Mucosa of descending colon (tissue), 3 donors: ENCODE measurements around the gene KAZN. TPM values are rescaled to one million over a fixed set of nuclear protein-coding genes. Genes with fewer than 3 reads are reported as not detected.
A peak's percentile ranks its signal among the peaks of the same experiment; 100 is the strongest.

Source experiments
- ATAC-seq: fragments of 200-7000 bp; cut with Tn5 transposase; one replicate; pipeline ENCODE4 v1.9.1; 2020; ENCODE audit warnings: mild to moderate bottlenecking, moderate library complexity
- DNase-seq, 3 donors: peaks; one replicate each; pipeline ENCODE4 v3.0.0-alpha.2; 2020
- H3K36me3 ChIP-seq: fragments of 200-600 bp; one replicate; pipeline ENCODE4 v1.8.0; 2021; ENCODE audit warnings: low read depth, mild to moderate bottlenecking
- H3K4me1 ChIP-seq: fragments of 200-600 bp; one replicate; pipeline ENCODE4 v1.8.0; 2021; ENCODE audit warnings: low read depth, mild to moderate bottlenecking
- H3K4me3 ChIP-seq: fragments of 200-600 bp; one replicate; pipeline ENCODE4 v1.8.0; 2021; ENCODE audit warnings: mild to moderate bottlenecking
- H3K9me3 ChIP-seq: fragments of 200-600 bp; one replicate; pipeline ENCODE4 v1.8.0; 2021; ENCODE audit warnings: mild to moderate bottlenecking
- intact Hi-C, 2 donors: fragments of 100-400 bp; cut with DNase I in 1 of 2; cut with micrococcal nuclease in 1 of 2; formaldehyde crosslinking; loops; one replicate each; pipeline versions ENCODE4 v1.11.0 to v1.11.1; 2022; cut with DNase I, micrococcal nuclease
- total RNA-seq, 3 donors: library from RNA; stranded (reverse); fragmentation: NEBNext Ultra II Directional in 2 of 3; extraction: Animal tissue kit (Norgen Biotek cat#: 25700) in 2 of 3; gene quantifications; one replicate each; pipeline versions ENCODE4 v1.2.1 to v1.2.4, GENCODE V29; 2021 to 2023
- TF ChIP-seq, protein P1 (sequence below): fragments of 200-600 bp; IDR thresholded peaks from one replicate; pipeline ENCODE4 v1.8.0; 2022; ENCODE audit warnings: antibody characterized with exemption, mild to moderate bottlenecking
- donor health status: DM: no; HTN: no; CAD: no; lungs with moderate emphysema.
- donor health status: DM: no; HTN: no; CAD: no.
- donor health status: DM: no; HTN: yes; CAD: no.

The KAZN gene
- total RNA-seq, 3 donors from 2014 or later, result 9.7 to 21.9 (median 15.8) TPM

DNA sequence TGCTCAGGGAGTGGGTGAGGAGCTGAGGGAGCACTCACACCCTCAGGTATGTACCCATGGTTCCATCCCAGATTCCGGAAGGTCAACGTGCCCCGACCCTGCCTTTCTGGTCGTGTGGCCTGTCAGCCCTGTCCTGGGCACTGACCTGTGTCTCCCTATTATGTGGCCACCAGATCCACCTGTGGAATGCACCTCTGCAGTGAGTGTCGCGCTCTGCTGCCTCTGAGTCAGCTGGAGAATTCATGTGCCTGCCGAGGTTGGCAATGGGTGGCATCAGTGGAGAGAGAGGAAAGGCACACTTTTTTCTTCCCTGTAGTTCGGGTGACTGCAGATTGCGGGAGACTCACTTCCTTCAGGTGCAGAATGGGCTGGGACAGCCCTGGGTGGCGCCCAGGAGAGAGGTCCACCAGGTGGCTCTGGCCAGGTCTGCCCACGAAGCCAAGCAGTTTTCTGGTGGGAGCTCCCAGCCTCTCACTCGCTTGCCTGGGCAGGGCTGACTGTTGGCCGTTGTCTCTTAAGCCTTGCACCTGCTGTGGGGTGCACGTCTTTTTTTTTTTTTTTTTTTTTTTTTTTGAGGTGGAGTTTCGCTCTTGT lies 378.9 kb downstream of the KAZN start:
- ATAC-seq (no peak), DNase-seq (peak in 1 of 3 donors; percentile 25)
- TF ChIP-seq, protein P1, sequence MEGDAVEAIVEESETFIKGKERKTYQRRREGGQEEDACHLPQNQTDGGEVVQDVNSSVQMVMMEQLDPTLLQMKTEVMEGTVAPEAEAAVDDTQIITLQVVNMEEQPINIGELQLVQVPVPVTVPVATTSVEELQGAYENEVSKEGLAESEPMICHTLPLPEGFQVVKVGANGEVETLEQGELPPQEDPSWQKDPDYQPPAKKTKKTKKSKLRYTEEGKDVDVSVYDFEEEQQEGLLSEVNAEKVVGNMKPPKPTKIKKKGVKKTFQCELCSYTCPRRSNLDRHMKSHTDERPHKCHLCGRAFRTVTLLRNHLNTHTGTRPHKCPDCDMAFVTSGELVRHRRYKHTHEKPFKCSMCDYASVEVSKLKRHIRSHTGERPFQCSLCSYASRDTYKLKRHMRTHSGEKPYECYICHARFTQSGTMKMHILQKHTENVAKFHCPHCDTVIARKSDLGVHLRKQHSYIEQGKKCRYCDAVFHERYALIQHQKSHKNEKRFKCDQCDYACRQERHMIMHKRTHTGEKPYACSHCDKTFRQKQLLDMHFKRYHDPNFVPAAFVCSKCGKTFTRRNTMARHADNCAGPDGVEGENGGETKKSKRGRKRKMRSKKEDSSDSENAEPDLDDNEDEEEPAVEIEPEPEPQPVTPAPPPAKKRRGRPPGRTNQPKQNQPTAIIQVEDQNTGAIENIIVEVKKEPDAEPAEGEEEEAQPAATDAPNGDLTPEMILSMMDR, result no peak
- no peak overlapping the region for H3K4me3 ChIP-seq
- H3K36me3 ChIP-seq, result no peaks in the 10 kb centered on the region
- H3K4me1 ChIP-seq, result no peaks in the 10 kb centered on the region
- H3K9me3 ChIP-seq, result peaks cover 3% of the 10 kb centered on the region
- intact Hi-C loops, result no loop called here

DNA sequence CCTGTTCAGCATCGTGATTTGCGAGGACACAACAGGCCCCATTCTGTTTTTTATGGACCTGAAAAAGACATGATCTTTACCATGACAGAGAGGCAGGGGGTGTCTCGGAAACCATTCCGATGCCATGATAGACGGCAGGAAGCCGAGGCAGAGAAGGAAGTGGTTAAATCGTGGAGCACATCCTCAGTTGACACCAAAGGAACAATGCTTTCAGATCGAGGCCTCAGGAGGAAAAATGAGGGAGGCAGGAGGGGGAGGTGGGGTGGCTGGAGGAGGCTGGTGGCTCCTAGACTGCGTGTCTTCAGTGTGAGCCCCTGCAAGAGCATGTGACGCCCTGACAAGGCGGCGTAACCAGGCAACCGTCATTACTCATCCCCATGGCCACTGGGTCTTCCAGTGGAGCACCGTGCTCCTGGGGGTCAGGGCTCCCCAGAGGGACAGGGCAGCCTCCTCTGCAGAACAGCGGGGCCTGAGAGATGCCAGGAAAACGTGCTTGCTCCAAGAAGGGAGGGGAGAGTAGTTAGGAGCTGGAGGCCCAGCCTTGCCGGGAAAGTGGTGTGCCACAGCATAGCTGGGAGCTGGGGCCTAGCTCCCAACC lies 382.2 kb downstream of the KAZN start:
- Histone ChIP-seq H3K9me3 (no peaks in the 10 kb centered on the region), H3K36me3 (no peaks in the 10 kb centered on the region), H3K4me3 (no peak overlapping the region), H3K4me1 (no peaks in the 10 kb centered on the region)
- TF ChIP-seq, protein P1, result no peak
- no peak for DNase-seq
- intact Hi-C loops, result no loop called here
- no peak for ATAC-seq

DNA sequence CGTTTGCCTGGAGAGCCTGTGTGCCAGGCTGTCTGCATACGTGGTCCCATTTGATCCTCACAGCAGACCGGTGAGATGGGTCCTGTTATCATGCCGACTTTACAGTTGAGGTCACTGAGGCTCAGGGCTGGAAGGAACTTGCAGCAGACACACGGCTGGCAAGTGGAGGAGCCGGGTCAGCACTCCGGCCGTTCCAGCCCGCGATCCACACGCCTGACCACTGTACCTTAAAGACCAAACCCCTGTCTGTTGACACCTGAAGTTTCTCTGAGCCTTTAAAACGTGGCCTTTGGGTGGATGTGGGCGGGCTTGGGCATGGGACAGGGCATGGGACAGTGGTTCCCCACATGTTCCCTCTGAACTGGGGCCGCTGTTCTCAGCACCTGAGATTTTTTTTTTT lies 383.5 kb downstream of the KAZN start:
- Histone ChIP-seq H3K9me3 (no peaks in the 10 kb centered on the region), H3K4me3 (no peak overlapping the region), H3K36me3 (no peaks in the 10 kb centered on the region), H3K4me1 (no peaks in the 10 kb centered on the region)
- TF ChIP-seq, protein P1, result no peak
- intact Hi-C loops, result no loop called here
- no peak for DNase-seq
- no peak for ATAC-seq

DNA sequence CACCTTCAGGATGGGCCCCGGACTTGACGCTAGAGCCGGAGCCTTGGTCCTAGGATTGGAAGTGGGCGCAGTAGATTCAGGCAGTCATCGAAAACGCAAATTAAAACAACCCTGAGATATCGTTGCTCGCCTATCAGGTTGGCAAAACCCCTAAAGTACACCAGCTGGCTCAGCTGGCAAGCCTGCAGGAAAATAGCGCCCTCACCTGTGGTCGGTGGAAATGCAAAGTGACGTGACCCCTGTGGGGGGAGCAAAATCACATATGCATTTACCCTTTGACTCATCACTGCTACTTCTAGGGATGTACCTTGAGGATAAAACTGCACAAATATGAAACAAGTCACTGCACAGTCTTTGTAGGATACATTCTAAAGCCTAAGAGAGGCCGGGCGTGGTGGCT lies 384.8 kb downstream of the KAZN start:
- no peaks in the 10 kb centered on the region for H3K36me3 ChIP-seq
- no peak for ATAC-seq
- H3K4me1 ChIP-seq, result no peaks in the 10 kb centered on the region
- no peaks in the 10 kb centered on the region for H3K9me3 ChIP-seq
- DNase-seq, result no peak
- H3K4me3 ChIP-seq, result no peak overlapping the region
- TF ChIP-seq, protein P1, result no peak
- intact Hi-C loops, result no loop called here

DNA sequence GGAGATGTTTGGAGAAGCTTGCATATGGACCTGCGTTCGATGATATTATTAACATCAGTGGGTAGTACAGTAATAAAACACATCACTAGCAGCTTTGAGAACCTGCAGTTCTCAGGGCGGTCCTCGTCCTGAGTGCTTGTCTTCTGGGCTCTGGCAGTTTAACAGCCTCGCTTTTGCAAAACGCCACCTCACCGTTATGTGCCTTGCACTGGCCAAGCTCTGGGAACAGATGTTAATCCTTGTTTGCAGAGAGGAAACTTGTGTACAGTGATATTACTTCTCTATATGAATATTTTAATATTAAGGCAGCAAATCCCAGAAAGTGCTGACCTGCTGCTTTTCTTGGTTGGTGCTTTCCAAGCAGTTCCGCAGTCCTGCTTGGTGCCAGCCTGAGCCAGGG lies 387.7 kb downstream of the KAZN start:
- Histone ChIP-seq H3K4me3 (no peak overlapping the region), H3K4me1 (no peaks in the 10 kb centered on the region), H3K9me3 (no peaks in the 10 kb centered on the region), H3K36me3 (no peaks in the 10 kb centered on the region)
- DNase-seq (peak in 1 of 3 donors; percentile 3), ATAC-seq (no peak)
- intact Hi-C loops, result no loop called here
- TF ChIP-seq, protein P1, result no peak
